RWPE2 (cell line): Measurements from ENCODE around the gene LMO7.

ENCODE experiments used
- ATAC-seq: fragments of 200-7000 bp; cut with Tn5 transposase; 3 replicates; pipeline ENCODE4 v1.9.1; 2021; ENCODE audit warnings: low read depth
- DNase-seq: peaks from one replicate; pipeline ENCODE4 v3.0.0-alpha.2; 2020; ENCODE audit warnings: low spot score
- H3K27ac ChIP-seq: fragments of 450-650 bp; 2 replicates; pipeline ENCODE4 v1.5.1; 2017; ENCODE audit warnings: mild to moderate bottlenecking; ENCODE audit not compliant: poor library complexity, severe bottlenecking
- H3K27me3 ChIP-seq: fragments of 250-450 bp; sonication (Bioruptor Pico); 2 replicates; pipeline ENCODE4 v1.5.1; 2021; ENCODE audit warnings: mild to moderate bottlenecking, moderate library complexity; ENCODE audit not compliant: insufficient read depth, poor library complexity, severe bottlenecking
- H3K36me3 ChIP-seq: fragments of 250-450 bp; sonication (Bioruptor Pico); 2 replicates; pipeline ENCODE4 v1.5.1; 2020; ENCODE audit warnings: low read depth, mild to moderate bottlenecking, moderate library complexity
- H3K4me1 ChIP-seq: fragments of 250-450 bp; sonication (Bioruptor Pico); 2 replicates; pipeline ENCODE4 v1.5.1; 2021; ENCODE audit warnings: mild to moderate bottlenecking, moderate library complexity; ENCODE audit not compliant: insufficient read depth, poor library complexity, severe bottlenecking
- H3K4me3 ChIP-seq: fragments of 250-450 bp; sonication (Bioruptor Pico); 2 replicates; pipeline ENCODE4 v1.5.1; 2021; ENCODE audit warnings: mild to moderate bottlenecking, moderate library complexity; ENCODE audit not compliant: severe bottlenecking
- H3K9me3 ChIP-seq: fragments of 250-450 bp; sonication (Bioruptor Pico); 2 replicates; pipeline ENCODE4 v1.5.1; 2021; ENCODE audit warnings: mild to moderate bottlenecking, moderate library complexity; ENCODE audit not compliant: severe bottlenecking
- CTCF ChIP-seq: fragments of 450-650 bp; IDR thresholded peaks from one replicate; pipeline ENCODE4 v1.5.1; 2017; ENCODE audit warnings: mild to moderate bottlenecking, moderate library complexity; ENCODE audit not compliant: poor library complexity, severe bottlenecking

The LMO7 gene

DNA sequence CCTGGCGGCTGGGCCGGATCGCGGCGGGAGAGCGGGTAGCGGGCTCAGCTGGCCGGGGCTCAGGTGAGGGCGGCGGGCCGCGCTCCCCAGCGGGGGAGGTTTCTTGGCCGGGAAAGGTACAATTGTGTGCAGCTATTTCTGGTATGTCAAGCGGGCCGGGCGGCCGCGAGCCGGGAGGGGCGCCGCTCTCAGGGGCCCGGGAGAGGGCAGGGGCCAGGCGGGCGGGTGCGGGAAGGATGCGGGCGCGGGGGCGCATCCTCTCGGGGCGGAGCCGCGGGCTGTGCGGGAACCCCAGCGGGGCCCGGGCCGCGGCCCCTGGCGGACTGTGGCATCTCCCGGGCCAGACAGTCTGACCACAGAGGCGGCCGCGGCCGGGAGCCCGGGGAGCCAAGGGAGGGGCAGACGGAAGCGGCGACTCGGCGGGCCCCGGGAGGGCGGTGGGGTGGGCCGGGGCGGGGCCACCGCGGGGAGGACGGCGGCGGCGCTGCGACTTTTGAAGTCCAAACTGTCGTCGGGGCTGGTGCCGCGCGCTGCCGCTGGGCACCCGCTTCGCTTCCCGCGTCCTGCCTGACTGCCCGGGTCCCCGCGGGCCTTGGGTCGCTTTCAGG, at the start of gene LMO7:
TSS of gene LMO7 (plus strand) at position 503 of the 608 bp plus-strand sequence. CDS start 328 bp downstream, outside the sequence.
- ATAC-seq (peak; percentile 59), DNase-seq (no peak)
- H3K36me3 ChIP-seq, result no peaks in the 10 kb centered on the region
- H3K4me1 ChIP-seq, result no peaks in the 10 kb centered on the region
- no peak for TF ChIP-seq CTCF
- H3K27me3 ChIP-seq, result no peaks in the 10 kb centered on the region
- H3K9me3 ChIP-seq, result no peaks in the 10 kb centered on the region
- H3K4me3 ChIP-seq, result peak within 1 kb of the TSS; percentile 51
- no peak within 1 kb of the TSS for H3K27ac ChIP-seq

DNA sequence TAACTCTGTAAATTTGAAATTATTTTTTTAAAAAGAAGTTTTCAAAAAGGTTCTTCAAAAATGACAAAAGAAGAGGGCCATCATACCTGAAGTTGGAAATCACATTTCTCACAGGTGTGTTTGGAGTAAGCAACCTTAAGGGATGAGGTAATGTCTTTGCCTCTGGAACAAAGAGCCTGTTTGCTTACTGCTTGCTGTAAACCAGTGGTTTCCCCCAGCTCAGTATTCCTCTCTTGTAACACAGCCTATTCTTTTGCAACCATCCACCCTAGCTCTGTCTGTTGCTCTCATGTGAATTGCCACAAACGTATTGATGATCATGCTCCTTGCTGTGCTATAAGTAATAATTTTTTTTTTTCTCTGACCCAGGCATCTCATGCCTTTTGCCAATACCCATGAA, 48.5 kb upstream of the LMO7 start:
- no peaks in the 10 kb centered on the region for H3K27me3 ChIP-seq
- H3K4me1 ChIP-seq, result no peaks in the 10 kb centered on the region
- no peak overlapping the region for H3K4me3 ChIP-seq
- DNase-seq, result no peak
- no peak for TF ChIP-seq CTCF
- H3K9me3 ChIP-seq, result no peaks in the 10 kb centered on the region
- ATAC-seq, result no peak
- H3K36me3 ChIP-seq, result peaks cover 22% of the 10 kb centered on the region
- H3K27ac ChIP-seq, result no peak overlapping the region

DNA sequence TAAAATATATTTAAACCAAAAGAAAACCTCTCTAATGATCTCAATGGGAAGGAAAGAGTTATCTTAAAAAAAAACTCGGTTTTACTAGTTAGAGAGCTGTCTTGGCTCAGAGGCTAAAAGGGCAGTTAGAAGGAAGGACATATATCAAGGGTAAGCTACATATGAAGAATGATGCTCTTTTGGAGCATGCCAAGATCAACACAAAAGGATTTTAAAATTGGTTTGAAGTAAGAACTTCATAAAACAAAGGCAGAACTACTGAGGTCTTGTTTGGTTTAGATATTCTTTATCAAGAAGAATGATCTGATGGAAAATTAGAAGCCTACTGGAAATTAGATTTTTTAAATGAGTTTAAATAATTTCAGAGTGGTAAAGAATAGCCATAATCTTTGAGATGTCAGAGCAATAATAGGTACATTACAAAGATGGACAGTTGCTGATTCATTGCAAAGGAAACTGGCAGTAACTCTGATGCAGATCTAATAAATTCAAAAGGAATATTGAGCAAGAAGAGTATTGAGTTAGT, 39.4 kb upstream of the LMO7 start:
- no peak for ATAC-seq
- H3K9me3 ChIP-seq, result no peaks in the 10 kb centered on the region
- no peak for TF ChIP-seq CTCF
- DNase-seq, result no peak
- no peaks in the 10 kb centered on the region for H3K27me3 ChIP-seq
- no peak overlapping the region for H3K4me3 ChIP-seq
- no peak overlapping the region for H3K27ac ChIP-seq
- H3K4me1 ChIP-seq, result no peaks in the 10 kb centered on the region
- H3K36me3 ChIP-seq, result peaks cover 24% of the 10 kb centered on the region; the same call in 1 of the 2 replicates

DNA sequence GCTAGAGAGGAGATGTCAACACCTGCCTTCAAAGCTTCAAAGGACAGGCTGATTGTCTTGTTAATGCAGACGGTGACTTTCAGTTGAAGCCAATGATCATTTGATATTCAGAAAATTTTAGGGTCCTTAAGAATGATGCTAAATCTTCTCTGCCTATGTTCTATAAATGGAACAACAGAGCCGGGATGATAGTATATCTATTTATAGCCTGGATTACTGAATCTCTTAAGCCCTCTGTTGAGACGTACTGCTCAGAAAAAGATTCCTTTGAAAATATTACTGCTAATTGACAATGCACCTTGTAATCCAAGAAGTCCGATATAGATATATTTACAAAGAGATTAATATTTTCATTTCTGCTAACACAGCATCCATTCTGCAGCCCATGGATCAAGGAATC, 35.8 kb upstream of the LMO7 start:
- H3K36me3 ChIP-seq, result peaks cover 29% of the 10 kb centered on the region
- no peak for TF ChIP-seq CTCF
- no peaks in the 10 kb centered on the region for H3K9me3 ChIP-seq
- H3K27me3 ChIP-seq, result no peaks in the 10 kb centered on the region
- H3K4me1 ChIP-seq, result no peaks in the 10 kb centered on the region
- H3K27ac ChIP-seq, result no peak overlapping the region
- DNase-seq (no peak), ATAC-seq (no peak)
- no peak overlapping the region for H3K4me3 ChIP-seq

- peaks cover 30% of the 10 kb centered on the region for H3K36me3 ChIP-seq
- no peaks in the 10 kb centered on the region for H3K27me3 ChIP-seq
- ATAC-seq (no peak), DNase-seq (no peak)
- no peaks in the 10 kb centered on the region for H3K9me3 ChIP-seq
- no peak overlapping the region for H3K4me3 ChIP-seq
- H3K4me1 ChIP-seq, result peaks cover 8% of the 10 kb centered on the region
- TF ChIP-seq CTCF, result no peak
- no peak overlapping the region for H3K27ac ChIP-seq
Observed at GRCh38 chr13:75603038-75603437, 33.1 kb upstream of the LMO7 start.
